ENCODE results near the gene NUFIP2.

The NUFIP2 gene

GRCh38 chr17:29216181-29216580, 77.8 kb downstream of the NUFIP2 start:
- Histone ChIP-seq H3K4me3 (ENCODE audit: low read length) (no peak overlapping the region), H3K9me3 (ENCODE audit: control insufficient read depth, insufficient read depth, low read length) (no peaks in the 10 kb centered on the region), H3K4me1 (ENCODE audit: control insufficient read depth, low read length) (peaks cover 15% of the 10 kb centered on the region), H4K20me1 (ENCODE audit: control insufficient read depth, insufficient read depth, low read depth, low read length) (no peaks in the 10 kb centered on the region), H3K27ac (ENCODE audit: low read depth, low read length) (no peak overlapping the region), H3F3A (ENCODE audit: control insufficient read depth, insufficient read depth) (no peaks in the 10 kb centered on the region), H3K36me3 (ENCODE audit: control insufficient read depth, low read length) (no peaks in the 10 kb centered on the region), H3K79me2 (ENCODE audit: control insufficient read depth, low read length) (no peaks in the 10 kb centered on the region), H3K27me3 (ENCODE audit: control insufficient read depth, low read length) (no peaks in the 10 kb centered on the region; the same call in none of the 2 replicates), H3K9me2 (replicated peaks; ENCODE audit: control insufficient read depth, low read length) (no peaks in the 10 kb centered on the region), H3K4me2 (ENCODE audit: low read length) (no peak overlapping the region)
- TF ChIP-seq EZH2phosphoT487 (IDR thresholded peaks at IDR 0.05; ENCODE audit: borderline replicate concordance, low read length) = no peak
- TF ChIP-seq CTCF (IDR thresholded peaks at IDR 0.05; ENCODE audit: low read depth, low read length, poor library complexity, severe bottlenecking) = no peak

- no peaks in the 10 kb centered on the region for H3K9me2 ChIP-seq (replicated peaks; ENCODE audit: control insufficient read depth, low read length)
- no peaks in the 10 kb centered on the region for H3F3A ChIP-seq (ENCODE audit: control insufficient read depth, insufficient read depth)
- no peaks in the 10 kb centered on the region for H4K20me1 ChIP-seq (ENCODE audit: control insufficient read depth, insufficient read depth, low read depth, low read length)
- H3K4me1 ChIP-seq (ENCODE audit: control insufficient read depth, low read length) = peaks cover 15% of the 10 kb centered on the region
- H3K4me2 ChIP-seq (ENCODE audit: low read length) = no peak overlapping the region
- H3K27me3 ChIP-seq (ENCODE audit: control insufficient read depth, low read length) = no peaks in the 10 kb centered on the region; the same call in none of the 2 replicates
- no peak overlapping the region for H3K27ac ChIP-seq (ENCODE audit: low read depth, low read length)
- no peaks in the 10 kb centered on the region for H3K36me3 ChIP-seq (ENCODE audit: control insufficient read depth, low read length)
- H3K79me2 ChIP-seq (ENCODE audit: control insufficient read depth, low read length) = no peaks in the 10 kb centered on the region
- H3K4me3 ChIP-seq (ENCODE audit: low read length) = no peak overlapping the region
- H3K9me3 ChIP-seq (ENCODE audit: control insufficient read depth, insufficient read depth, low read length) = no peaks in the 10 kb centered on the region
- TF ChIP-seq EZH2phosphoT487 (IDR thresholded peaks at IDR 0.05; ENCODE audit: borderline replicate concordance, low read length) = no peak
- TF ChIP-seq CTCF (IDR thresholded peaks at IDR 0.05; ENCODE audit: low read depth, low read length, poor library complexity, severe bottlenecking) = no peak
These were observed 78.2 kb downstream of the NUFIP2 start for GRCh38 chr17:29215717-29216116.

- Histone ChIP-seq H3K4me1 (ENCODE audit: control insufficient read depth, low read length) (peaks cover 15% of the 10 kb centered on the region), H3F3A (ENCODE audit: control insufficient read depth, insufficient read depth) (no peaks in the 10 kb centered on the region), H3K27me3 (ENCODE audit: control insufficient read depth, low read length) (no peaks in the 10 kb centered on the region; the same call in none of the 2 replicates), H3K79me2 (ENCODE audit: control insufficient read depth, low read length) (no peaks in the 10 kb centered on the region), H3K9me3 (ENCODE audit: control insufficient read depth, insufficient read depth, low read length) (no peaks in the 10 kb centered on the region), H3K27ac (ENCODE audit: low read depth, low read length) (no peak overlapping the region), H3K4me3 (ENCODE audit: low read length) (no peak overlapping the region), H3K4me2 (ENCODE audit: low read length) (no peak overlapping the region), H4K20me1 (ENCODE audit: control insufficient read depth, insufficient read depth, low read depth, low read length) (no peaks in the 10 kb centered on the region), H3K9me2 (replicated peaks; ENCODE audit: control insufficient read depth, low read length) (no peaks in the 10 kb centered on the region), H3K36me3 (ENCODE audit: control insufficient read depth, low read length) (no peaks in the 10 kb centered on the region)
- TF ChIP-seq CTCF (IDR thresholded peaks at IDR 0.05; ENCODE audit: low read depth, low read length, poor library complexity, severe bottlenecking) (no peak), EZH2phosphoT487 (IDR thresholded peaks at IDR 0.05; ENCODE audit: borderline replicate concordance, low read length) (no peak)
These were observed 78.8 kb downstream of the NUFIP2 start for GRCh38 chr17:29215174-29215573.
